ENCODE measurements around the gene CDH23.

- TF ChIP-seq POLR2A (IDR thresholded peaks at IDR 0.05; ENCODE audit: low read length) = no peak
- no peak for TF ChIP-seq GATA1 (IDR thresholded peaks at IDR 0.05; ENCODE audit: low read depth, low read length)
Observed at GRCh38 chr10:71483885-71484751, 87.4 kb downstream of the CDH23 start.

All from erythroblast (primary cell).